ENCODE data around the gene SSUH2. TPM values are rescaled to one million over a fixed set of nuclear protein-coding genes. Genes with fewer than 3 reads are reported as not detected.

The SSUH2 gene
- total and polyA plus RNA-seq, 7 donors = 0.11 to 1.1 (median 0.36) TPM

DNA sequence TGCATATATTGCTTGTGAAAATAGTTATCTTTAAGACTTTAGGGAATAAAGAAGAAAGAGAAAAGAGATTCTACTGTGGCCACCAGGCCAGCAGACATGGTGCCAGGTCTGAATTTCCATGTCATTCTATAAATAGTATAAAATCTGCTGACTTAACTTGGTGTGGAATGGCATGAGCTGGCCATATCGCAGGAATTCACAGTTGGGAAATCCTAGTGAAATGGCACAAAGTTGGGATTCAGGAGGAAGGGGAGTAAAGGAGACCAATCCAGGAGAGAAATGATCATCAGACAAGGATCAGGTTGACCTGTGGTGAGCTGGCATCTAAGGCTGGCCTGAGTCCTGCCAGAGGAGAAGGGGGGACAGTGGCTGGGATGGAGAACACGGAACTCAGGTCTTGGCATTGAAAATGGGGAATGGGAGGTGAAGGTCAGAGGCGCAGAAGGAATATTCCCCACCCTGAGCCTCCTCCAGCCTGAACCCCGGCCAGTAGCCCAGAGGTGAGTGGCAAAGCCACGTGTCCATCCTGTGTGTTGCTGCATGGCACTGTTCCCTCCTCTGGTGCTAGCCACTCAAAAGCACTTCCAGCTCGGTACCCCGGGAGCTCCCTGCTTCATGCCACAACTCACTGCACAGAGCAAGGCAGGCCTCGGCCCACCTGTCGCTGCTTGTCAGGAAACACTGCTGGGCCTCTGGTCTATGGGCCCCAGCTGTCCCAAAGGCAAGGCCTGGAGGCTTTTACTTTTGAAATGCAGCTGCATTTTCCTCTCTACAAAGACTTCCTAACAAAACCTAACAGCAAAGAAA, 51.4 kb downstream of the SSUH2 start:
- Histone ChIP-seq H3K36me3 (ENCODE audit: insufficient read depth in 1 of 2, low read depth in 1 of 2) (no peaks in the 10 kb centered on the region), H3K4me3 (no peak overlapping the region), H3K4me1 (peaks cover 93% of the 10 kb centered on the region), H3K9me3 (no peaks in the 10 kb centered on the region), H3K27ac (peak overlapping the region; percentile 83), H3K27me3 (ENCODE audit: insufficient read depth in 3 of 3, low read length in 2 of 3) (no peaks in the 10 kb centered on the region)
- DNase-seq (peak; percentile 75 to 90), ATAC-seq (peak; percentile 71 to 87 (median 82))
- TF ChIP-seq, protein P1, sequence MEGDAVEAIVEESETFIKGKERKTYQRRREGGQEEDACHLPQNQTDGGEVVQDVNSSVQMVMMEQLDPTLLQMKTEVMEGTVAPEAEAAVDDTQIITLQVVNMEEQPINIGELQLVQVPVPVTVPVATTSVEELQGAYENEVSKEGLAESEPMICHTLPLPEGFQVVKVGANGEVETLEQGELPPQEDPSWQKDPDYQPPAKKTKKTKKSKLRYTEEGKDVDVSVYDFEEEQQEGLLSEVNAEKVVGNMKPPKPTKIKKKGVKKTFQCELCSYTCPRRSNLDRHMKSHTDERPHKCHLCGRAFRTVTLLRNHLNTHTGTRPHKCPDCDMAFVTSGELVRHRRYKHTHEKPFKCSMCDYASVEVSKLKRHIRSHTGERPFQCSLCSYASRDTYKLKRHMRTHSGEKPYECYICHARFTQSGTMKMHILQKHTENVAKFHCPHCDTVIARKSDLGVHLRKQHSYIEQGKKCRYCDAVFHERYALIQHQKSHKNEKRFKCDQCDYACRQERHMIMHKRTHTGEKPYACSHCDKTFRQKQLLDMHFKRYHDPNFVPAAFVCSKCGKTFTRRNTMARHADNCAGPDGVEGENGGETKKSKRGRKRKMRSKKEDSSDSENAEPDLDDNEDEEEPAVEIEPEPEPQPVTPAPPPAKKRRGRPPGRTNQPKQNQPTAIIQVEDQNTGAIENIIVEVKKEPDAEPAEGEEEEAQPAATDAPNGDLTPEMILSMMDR (IDR thresholded peaks at IDR 0.05) = no peak
- 23 to 39% (median 30%) methylated on average over 9 of the region's 9 CpGs for WGBS, 3 donors
- intact Hi-C loops (cut with DNase I) = loop anchor here (5.0 kb wide), 2 partner anchors 76 to 86 kb away; no protein-coding TSS in a partner anchor

DNA sequence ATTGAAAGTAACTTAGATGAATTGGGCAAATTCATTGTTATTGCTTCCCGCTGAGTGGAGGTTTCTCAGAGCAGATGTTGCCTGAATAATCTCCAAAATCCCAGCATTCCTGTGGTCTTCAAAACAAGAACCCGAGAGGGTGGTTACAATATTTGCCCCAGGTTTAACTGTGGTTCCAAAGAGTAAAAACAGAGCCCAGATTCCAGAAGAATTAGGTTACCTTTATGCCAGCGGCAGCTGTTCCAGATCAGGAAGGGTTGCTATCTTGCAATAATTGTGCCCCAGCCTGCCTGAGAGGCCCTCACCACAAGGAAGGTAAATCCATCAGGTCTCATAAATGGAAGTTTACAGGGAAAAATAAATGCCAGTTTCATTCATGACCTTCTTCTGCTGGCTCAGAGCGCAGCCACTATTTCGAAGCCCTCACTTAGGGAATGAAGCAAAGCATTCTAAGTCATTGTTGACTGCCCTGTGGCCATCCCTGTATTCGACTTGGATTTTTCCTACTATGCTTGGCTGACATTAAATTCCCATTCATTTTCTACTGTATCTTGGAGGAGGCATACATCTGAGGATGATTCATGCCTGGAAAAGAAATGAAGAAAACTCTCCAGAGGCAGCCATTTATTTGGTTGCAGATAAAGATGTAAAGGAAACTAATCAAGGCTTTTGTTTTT, 54.6 kb downstream of the SSUH2 start:
- WGBS, 3 donors = 30 to 52% (median 40%) methylated on average over 6 of the region's 6 CpGs
- Histone ChIP-seq H3K36me3 (ENCODE audit: insufficient read depth in 1 of 2, low read depth in 1 of 2) (no peaks in the 10 kb centered on the region), H3K9me3 (no peaks in the 10 kb centered on the region), H3K27ac (peak overlapping the region; percentile 47), H3K27me3 (ENCODE audit: insufficient read depth in 3 of 3, low read length in 2 of 3) (no peaks in the 10 kb centered on the region), H3K4me3 (no peak overlapping the region), H3K4me1 (peaks cover 63% of the 10 kb centered on the region)
- intact Hi-C loops (cut with DNase I) = loop anchor here (5.0 kb wide), 2 partner anchors 73 to 83 kb away; no protein-coding TSS in a partner anchor
- no peak for ATAC-seq
- no peak for DNase-seq
- TF ChIP-seq, protein P1 (IDR thresholded peaks at IDR 0.05) = no peak

DNA sequence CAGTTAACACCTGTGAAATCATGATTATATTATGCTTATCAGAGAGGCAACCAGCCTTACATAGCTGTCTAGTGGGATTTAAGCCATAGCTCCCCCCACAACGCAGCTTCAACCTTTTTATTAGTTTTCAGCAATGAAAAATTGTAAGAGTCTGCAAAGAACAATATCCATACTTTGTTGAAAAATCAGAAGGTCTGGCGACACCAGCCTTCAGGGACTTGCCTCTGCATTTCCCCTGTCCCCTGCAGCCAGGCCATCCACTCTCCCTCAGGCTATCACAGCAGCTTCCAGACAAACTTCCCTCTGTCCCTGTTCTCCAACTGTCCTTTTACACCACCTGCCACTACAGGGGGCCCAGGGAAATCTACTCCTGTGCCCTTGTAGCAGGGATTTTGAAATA, 59.9 kb downstream of the SSUH2 start:
- intact Hi-C loops (cut with DNase I) = no loop called here
- Histone ChIP-seq H3K27ac (no peak overlapping the region), H3K27me3 (ENCODE audit: insufficient read depth in 3 of 3, low read length in 2 of 3) (no peaks in the 10 kb centered on the region), H3K9me3 (no peaks in the 10 kb centered on the region), H3K4me1 (peaks cover 12% of the 10 kb centered on the region), H3K4me3 (no peak overlapping the region), H3K36me3 (ENCODE audit: insufficient read depth in 1 of 2, low read depth in 1 of 2) (no peaks in the 10 kb centered on the region)
- TF ChIP-seq, protein P1 (IDR thresholded peaks at IDR 0.05) = no peak
- DNase-seq = no peak
- 70 to 83% (median 76%) methylated on average over 2 of the region's 2 CpGs for WGBS, 3 donors
- no peak for ATAC-seq

DNA sequence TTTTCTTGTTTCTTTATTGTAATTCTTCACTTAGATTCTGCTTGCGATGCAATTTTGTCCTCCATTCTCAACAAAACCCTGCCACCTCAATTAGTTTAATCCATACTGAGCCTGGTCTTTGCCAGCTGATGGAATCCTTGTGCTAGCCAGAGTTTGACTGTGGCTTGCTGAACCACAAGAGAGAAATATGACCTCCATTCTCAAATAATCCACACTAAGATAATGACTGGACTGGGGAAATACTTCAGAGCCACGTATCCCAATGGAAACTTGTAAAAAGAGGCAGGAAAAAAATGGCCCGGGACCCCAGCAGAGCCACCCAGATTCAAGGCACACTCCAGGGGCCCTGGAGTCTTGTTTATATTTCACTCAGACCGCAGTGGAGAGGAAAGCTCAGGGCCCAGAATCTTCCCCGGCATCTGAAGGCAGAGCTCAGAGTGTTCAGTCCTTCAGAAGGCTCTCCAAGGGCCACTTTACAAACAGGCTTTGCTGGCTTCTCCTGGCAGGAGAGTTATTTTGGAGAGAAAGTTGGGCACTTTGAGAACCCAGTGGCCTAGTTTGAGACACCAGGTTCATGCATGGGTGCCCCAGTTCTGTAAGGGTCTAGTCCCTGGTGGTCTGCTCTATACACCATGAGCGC, 62.7 kb downstream of the SSUH2 start:
- Histone ChIP-seq H3K27ac (no peak overlapping the region), H3K36me3 (ENCODE audit: insufficient read depth in 1 of 2, low read depth in 1 of 2) (no peaks in the 10 kb centered on the region), H3K9me3 (no peaks in the 10 kb centered on the region), H3K4me3 (no peak overlapping the region), H3K4me1 (peaks cover 8% of the 10 kb centered on the region), H3K27me3 (ENCODE audit: insufficient read depth in 3 of 3, low read length in 2 of 3) (no peaks in the 10 kb centered on the region)
- DNase-seq (no peak), ATAC-seq (peak in 1 of 4 donors; percentile 20)
- intact Hi-C loops (cut with DNase I) = no loop called here
- TF ChIP-seq, protein P1 (IDR thresholded peaks at IDR 0.05) = no peak
- 74 to 87% (median 76%) methylated on average over 6 of the region's 6 CpGs for WGBS, 3 donors
